Measurements from ENCODE around the gene SCAF4.

GRCh38 chr21:31706562-31706961 is 25.4 kb downstream of the SCAF4 start:
- no peak for TF ChIP-seq CTCF (IDR thresholded peaks at IDR 0.05)
- no peak for TF ChIP-seq EZH2 (IDR thresholded peaks at IDR 0.05; ENCODE audit: borderline replicate concordance, insufficient read depth, low read depth, low read length, poor library complexity, severe bottlenecking)
